Duodenal mucosa (tissue), 2 donors: Measurements from ENCODE around the gene NDUFB2.
A peak's percentile ranks its signal among the peaks of the same experiment; 100 is the strongest.

Experiments
- H3K27ac ChIP-seq: one replicate; pipeline ENCODE4 v1.7.0; 2013; ENCODE audit warnings: low read depth, low read length
- H3K27me3 ChIP-seq, 2 donors: one replicate each; pipeline ENCODE4 v1.7.0; 2013; ENCODE audit warnings: low read length in 2 of 2, control low read depth in 1 of 2; ENCODE audit not compliant: insufficient read depth in 2 of 2, control insufficient read depth in 1 of 2
- H3K36me3 ChIP-seq, 2 donors: one replicate each; pipeline ENCODE4 v1.7.0; 2013; ENCODE audit warnings: low read length in 2 of 2, control low read depth in 1 of 2; ENCODE audit not compliant: insufficient read depth in 2 of 2, control insufficient read depth in 1 of 2
- H3K4me1 ChIP-seq, 2 donors: one replicate each; pipeline ENCODE4 v1.7.0; 2013; ENCODE audit warnings: low read length in 2 of 2, control low read depth in 1 of 2; ENCODE audit not compliant: insufficient read depth in 2 of 2, control insufficient read depth in 1 of 2
- H3K4me3 ChIP-seq, 2 donors: one replicate each; pipeline ENCODE4 v1.7.0; 2013; ENCODE audit warnings: low read length in 2 of 2, low read depth in 1 of 2
- H3K9ac ChIP-seq, 2 donors: one replicate each; pipeline ENCODE4 v1.7.0; 2013; ENCODE audit warnings: low read length in 2 of 2, low read depth in 1 of 2
- H3K9me3 ChIP-seq, 2 donors: one replicate each; pipeline ENCODE4 v1.7.0; 2013; ENCODE audit warnings: low read length in 2 of 2, control low read depth in 1 of 2; ENCODE audit not compliant: control insufficient read depth in 1 of 2

Gene NDUFB2

DNA sequence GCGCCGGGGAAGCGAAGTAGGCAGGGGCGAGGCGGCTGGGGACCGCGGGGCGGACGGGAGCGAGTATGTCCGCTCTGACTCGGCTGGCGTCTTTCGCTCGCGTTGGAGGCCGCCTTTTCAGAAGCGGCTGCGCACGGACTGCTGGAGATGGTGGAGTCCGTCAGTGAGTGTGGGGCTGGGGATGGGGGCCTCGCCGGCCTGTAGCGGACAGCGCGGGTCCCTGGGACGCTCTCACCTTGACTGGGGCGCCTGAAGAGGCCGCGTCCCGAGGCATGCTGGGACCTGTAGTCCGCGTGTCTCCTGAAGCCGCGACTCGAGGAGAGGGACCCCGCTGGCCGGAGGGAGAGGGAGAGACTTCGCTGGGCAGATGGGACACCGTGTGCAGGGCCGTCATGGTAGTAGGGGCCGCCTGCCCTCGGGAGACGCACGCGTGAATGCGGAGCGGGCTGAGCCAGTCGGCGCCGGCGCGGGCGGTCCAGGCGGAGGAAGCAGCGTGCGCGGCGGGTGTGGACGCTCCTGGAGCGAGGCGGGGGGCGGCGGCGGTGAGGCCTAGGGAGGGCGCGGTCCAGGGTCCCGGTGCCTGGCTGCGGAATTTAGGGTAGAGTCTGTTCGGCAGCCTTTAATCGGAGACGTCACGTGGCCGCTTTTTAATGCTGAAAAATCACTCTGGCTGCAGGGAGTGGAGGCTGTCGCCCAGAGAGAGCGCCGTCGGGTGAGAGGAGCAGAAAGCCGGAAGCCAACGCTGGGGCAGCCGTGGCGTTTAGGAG, at the start of gene NDUFB2:
Gene NDUFB2 (plus strand): TSS at position 29 of the 767 bp plus-strand sequence. CDS start 37 bp downstream, at position 66.
- H3K36me3 ChIP-seq: peaks cover 3 to 5% of the 10 kb centered on the region in 2 donors
- H3K27ac ChIP-seq: peak within 1 kb of the TSS; percentile 99
- peak within 1 kb of the TSS; percentile 74 to 99 for H3K9ac ChIP-seq
- no peaks in the 10 kb centered on the region for H3K27me3 ChIP-seq
- peak within 1 kb of the TSS; percentile 88 to 98 for H3K4me3 ChIP-seq
- peaks cover 12 to 19% of the 10 kb centered on the region in 2 donors for H3K4me1 ChIP-seq
- no peaks in the 10 kb centered on the region for H3K9me3 ChIP-seq

DNA sequence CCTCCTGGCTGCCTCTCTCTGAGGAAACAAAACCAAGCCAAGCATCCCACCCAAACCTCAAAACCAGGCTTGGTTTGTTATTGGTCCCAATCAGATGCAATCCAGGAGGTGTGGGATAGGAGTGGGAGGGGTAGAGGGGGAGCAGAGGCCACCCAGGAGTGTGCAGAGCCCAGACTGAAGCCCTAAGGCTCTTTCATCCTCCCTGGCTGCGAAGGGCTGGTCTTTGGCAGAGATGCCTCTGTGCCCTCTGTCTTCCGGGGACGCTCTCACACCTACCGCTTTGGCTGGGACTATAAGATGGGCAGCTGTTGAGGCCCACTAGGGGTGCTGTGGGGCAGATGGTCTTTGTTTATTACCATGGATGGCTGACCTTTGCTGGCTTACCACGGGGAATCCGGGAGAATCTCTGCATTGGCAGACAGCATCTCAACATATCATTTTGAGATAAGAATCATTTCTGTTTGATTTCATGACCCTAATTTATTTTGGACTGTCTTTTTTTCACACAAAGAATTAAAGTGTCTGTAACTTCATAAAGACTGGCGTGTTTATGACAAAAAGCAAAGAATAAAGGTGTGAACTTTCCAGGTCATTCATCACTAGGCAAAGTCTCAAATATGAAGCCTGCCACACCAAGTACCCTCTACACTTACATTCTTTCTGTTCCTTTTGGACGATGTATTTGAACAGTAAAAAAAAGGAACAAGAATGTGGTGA, 49.4 kb upstream of the NDUFB2 start:
- no peak overlapping the region for H3K4me3 ChIP-seq
- no peaks in the 10 kb centered on the region for H3K9me3 ChIP-seq
- no peak overlapping the region for H3K27ac ChIP-seq
- H3K4me1 ChIP-seq: no peaks in the 10 kb centered on the region
- no peaks in the 10 kb centered on the region for H3K27me3 ChIP-seq
- H3K9ac ChIP-seq: no peak overlapping the region
- no peaks in the 10 kb centered on the region for H3K36me3 ChIP-seq

DNA sequence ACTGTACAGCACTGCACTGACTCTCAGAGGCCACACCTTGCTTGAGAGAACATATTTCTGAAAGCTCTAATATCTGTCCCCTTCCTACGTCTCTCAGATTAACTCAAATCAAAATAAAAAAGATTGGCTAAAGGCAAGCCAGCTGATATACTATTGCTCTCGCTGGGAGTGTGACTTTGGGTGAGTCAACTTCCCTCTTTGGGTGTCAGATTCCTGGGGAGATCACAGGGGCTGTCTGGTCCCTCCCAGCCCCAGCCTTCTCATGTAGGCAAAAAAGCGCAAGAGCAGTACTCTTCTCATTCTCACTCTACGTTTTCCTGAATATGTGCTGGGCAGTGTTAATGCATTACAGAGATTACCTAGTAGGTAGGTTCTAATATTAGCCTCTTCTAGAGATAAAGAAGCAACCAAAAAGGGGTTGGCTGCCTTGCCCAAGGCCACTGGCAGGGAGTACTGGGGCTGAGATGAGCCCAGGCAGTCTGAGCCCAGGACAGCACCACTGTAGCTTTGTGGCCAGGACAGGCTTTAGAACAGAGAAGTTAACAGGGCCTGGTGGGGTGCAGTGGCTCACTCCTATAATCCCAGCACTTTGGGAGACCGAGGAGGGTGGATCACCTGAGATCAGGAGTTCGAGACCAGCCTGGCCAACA, 46.8 kb upstream of the NDUFB2 start:
- Histone ChIP-seq H3K9me3 (no peaks in the 10 kb centered on the region), H3K9ac (no peak overlapping the region), H3K27me3 (no peaks in the 10 kb centered on the region), H3K27ac (no peak overlapping the region), H3K4me3 (no peak overlapping the region), H3K36me3 (no peaks in the 10 kb centered on the region), H3K4me1 (peaks cover 0 to 3% of the 10 kb centered on the region in 2 donors)

DNA sequence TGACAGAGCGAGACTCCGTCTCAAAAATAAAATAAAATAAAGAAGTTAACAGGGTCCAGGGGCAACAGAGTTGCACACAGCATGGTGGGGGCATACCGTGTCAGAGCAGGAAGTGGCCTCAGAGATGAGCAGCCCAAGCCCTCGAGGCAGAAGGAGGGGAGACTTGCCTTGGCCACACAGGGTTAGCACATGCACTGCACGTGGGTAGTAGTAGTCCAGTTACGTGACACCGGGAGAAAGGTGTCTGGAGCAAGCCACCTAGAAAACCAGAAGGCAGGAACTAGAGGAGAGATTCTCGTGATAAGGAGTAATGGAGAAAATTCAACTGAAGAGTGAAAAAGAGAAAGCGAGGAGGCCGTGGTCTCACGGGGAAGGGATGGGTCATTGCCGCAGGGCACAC, 46.1 kb upstream of the NDUFB2 start:
- Histone ChIP-seq H3K27ac (no peak overlapping the region), H3K9ac (no peak overlapping the region), H3K27me3 (no peaks in the 10 kb centered on the region), H3K9me3 (no peaks in the 10 kb centered on the region), H3K36me3 (no peaks in the 10 kb centered on the region), H3K4me3 (no peak overlapping the region), H3K4me1 (peaks cover 0 to 3% of the 10 kb centered on the region in 2 donors)

DNA sequence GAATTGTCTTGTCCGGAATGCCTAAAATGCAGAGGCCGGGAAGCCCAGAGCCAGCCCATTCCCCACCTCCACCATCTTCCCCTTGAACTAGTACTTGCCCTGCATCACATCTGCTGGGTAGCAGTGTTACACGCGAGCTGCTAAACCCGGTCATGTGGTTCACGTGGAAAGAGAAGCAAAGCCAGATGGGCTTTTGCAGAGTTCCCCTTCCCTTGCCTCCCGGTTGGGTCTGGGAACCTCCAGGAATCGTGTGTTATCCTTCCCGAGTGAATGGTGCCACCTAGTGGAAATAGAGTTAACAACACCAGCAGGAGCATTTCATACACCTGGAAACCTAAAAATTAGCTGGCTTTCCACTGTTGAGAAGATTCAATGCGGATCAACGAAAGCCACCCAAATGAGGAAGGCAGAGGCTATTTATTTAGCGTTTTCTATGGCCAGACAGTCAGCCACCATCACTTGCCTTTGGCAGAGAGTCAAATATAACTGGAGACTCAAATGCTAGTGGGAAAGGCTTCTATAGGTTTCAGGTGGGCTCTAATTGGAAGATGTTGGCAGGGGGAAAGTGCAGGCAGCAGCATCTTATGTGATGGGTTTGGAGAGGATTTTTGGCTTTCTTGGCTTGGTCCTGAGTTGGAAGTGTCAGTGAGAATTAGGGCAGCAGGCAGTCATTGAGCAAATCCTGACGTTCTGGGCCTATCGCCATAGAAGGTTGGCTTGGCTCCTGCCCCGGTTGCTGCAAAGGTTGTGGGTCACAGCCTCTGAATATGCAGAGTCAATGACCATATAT, 43.0 kb upstream of the NDUFB2 start:
- no peaks in the 10 kb centered on the region for H3K36me3 ChIP-seq
- H3K4me3 ChIP-seq: no peak overlapping the region
- no peaks in the 10 kb centered on the region for H3K9me3 ChIP-seq
- H3K27me3 ChIP-seq: no peaks in the 10 kb centered on the region
- peaks cover 0 to 16% of the 10 kb centered on the region in 2 donors for H3K4me1 ChIP-seq
- H3K9ac ChIP-seq: peak overlapping the region in 1 of 2 donors; percentile 2
- no peak overlapping the region for H3K27ac ChIP-seq

DNA sequence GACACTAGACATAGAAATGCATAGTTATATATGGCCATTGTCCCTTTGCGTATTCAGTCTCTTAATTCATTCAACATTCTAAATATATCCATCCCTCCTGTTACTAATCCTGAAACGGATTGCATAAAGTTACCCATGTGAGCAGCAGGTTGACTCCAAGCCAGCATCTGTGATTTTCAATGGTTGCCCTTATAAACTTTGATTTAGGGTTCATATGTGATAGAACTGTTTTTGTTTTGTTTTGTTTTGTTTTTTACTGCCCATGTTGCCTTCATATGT, 42.5 kb upstream of the NDUFB2 start:
- Histone ChIP-seq H3K27ac (no peak overlapping the region), H3K36me3 (no peaks in the 10 kb centered on the region), H3K4me3 (no peak overlapping the region)

DNA sequence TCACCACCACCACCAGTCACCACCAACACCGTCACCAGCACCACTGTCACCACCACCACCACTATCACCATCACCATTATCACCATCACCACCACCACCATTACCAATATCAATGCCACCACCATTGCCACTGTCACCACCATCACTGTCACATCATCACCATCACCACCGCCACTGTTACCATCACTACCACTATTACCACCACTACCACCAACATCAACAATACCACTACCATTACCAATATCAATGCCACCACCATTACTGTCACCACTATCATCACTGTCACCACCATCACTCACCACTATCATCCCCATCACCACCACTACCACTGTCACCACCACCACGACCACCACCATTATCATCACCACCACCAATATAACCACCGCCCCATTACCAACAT, 41.8 kb upstream of the NDUFB2 start:
- Histone ChIP-seq H3K9me3 (no peaks in the 10 kb centered on the region), H3K9ac (no peak overlapping the region), H3K36me3 (no peaks in the 10 kb centered on the region), H3K4me3 (no peak overlapping the region), H3K4me1 (peaks cover 0 to 16% of the 10 kb centered on the region in 2 donors), H3K27me3 (no peaks in the 10 kb centered on the region), H3K27ac (no peak overlapping the region)

More for the DNA sequence above, 42.5 kb upstream of the NDUFB2 start:
- H3K27me3 ChIP-seq: no peaks in the 10 kb centered on the region
- H3K9ac ChIP-seq: no peak overlapping the region
- peaks cover 0 to 16% of the 10 kb centered on the region in 2 donors for H3K4me1 ChIP-seq
- H3K9me3 ChIP-seq: no peaks in the 10 kb centered on the region

DNA sequence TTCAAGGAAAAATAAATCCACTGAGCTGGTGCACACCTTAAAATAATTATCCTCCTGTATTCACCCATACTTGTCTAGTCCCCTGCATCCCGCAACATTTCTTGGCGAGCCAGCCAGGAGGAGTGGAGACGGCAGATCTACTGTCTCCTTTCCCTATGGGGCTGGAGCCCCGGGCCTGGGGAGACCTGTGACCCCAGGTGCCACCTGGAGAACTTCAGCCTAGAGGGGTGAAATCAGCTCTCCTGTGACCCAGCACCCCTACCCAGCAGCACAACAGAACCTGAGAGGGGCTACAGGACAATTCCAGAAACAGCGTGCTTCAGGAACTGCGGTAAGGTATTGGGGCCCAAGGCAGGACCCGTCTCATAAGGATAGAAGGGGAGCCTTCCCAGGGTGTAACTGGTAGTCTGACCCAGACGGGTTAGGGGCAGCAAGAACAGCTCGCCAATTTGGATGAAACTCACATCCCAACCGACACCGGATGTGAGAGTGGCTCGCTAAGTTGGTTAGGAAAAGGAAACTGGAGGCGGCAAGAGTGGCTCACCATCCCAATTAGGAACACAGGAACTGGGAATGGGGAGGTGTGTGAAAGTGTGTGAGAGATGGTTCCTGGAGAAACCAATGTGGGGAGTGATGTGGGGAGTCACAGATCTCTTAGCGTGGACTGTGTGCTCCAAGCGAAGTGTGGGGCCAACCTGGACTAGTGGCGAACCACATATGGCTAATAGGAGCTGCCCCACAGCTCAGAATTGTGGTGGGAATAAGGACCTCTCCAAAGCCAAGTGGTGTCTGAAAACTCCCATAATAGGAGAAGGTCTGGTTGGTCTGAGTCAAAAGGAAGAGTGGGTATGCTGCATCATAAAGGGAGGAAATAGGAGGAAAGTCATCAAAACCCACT, 40.7 kb upstream of the NDUFB2 start:
- Histone ChIP-seq H3K4me1 (peaks cover 0 to 16% of the 10 kb centered on the region in 2 donors), H3K4me3 (peak overlapping the region; percentile 1 to 47), H3K9ac (peak overlapping the region in 1 of 2 donors; percentile 36), H3K36me3 (no peaks in the 10 kb centered on the region), H3K9me3 (no peaks in the 10 kb centered on the region), H3K27ac (no peak overlapping the region), H3K27me3 (no peaks in the 10 kb centered on the region)
